Fibroblast of mammary gland (primary cell): Measurements from ENCODE around the gene APOLD1.
A peak's percentile ranks its signal among the peaks of the same experiment; 100 is the strongest.

Experiments used
- DNase-seq: peaks from one replicate; pipeline ENCODE4 v3.0.0-alpha.2; 2010; ENCODE audit warnings: low read depth
- H3K4me3 ChIP-seq: 2 replicates; pipeline ENCODE4 v1.5.1; 2011; ENCODE audit warnings: low read depth, mild to moderate bottlenecking, low read length, moderate library complexity; ENCODE audit not compliant: control insufficient read depth
- CTCF ChIP-seq: conservative IDR thresholded peaks from 2 replicates; pipeline ENCODE4 v1.5.1; 2011; ENCODE audit warnings: low read depth, low read length, inconsistent platforms; ENCODE audit not compliant: control insufficient read depth, insufficient read depth

APOLD1 gene

GRCh38 chr12:12786351-12786705 is 869 bp downstream of the APOLD1 start:
- DNase-seq = peak; percentile 32
- TF ChIP-seq CTCF = no peak

GRCh38 chr12:12786706-12787601 is 1.5 kb downstream of the APOLD1 start:
- peak overlapping the region; percentile 55 for H3K4me3 ChIP-seq
- no peak for TF ChIP-seq CTCF
- peak; percentile 74 for DNase-seq

More at GRCh38 chr12:12786351-12786705, 869 bp downstream of the APOLD1 start:
- peak overlapping the region; percentile 55 for H3K4me3 ChIP-seq

GRCh38 chr12:12788131-12788530 is 2.7 kb downstream of the APOLD1 start:
- TF ChIP-seq CTCF = no peak
- peak; percentile 17 for DNase-seq
- H3K4me3 ChIP-seq = no peak overlapping the region

GRCh38 chr12:12788675-12789368 is 3.4 kb downstream of the APOLD1 start:
- peak; percentile 84 for TF ChIP-seq CTCF
- H3K4me3 ChIP-seq = no peak overlapping the region
- DNase-seq = peak; percentile 87

GRCh38 chr12:12790956-12791355 is 5.5 kb downstream of the APOLD1 start:
- no peak for DNase-seq
- H3K4me3 ChIP-seq = no peak overlapping the region
- TF ChIP-seq CTCF = no peak

GRCh38 chr12:12791756-12792369 is 6.4 kb downstream of the APOLD1 start:
- TF ChIP-seq CTCF = no peak
- H3K4me3 ChIP-seq = no peak overlapping the region
- peak; percentile 30 for DNase-seq
